ENCODE data around the gene ANKRD66. TPM values are rescaled to one million over a fixed set of nuclear protein-coding genes. Genes with fewer than 3 reads are reported as not detected.

The ANKRD66 gene
- total and polyA plus RNA-seq, 4 donors, result not detected

DNA sequence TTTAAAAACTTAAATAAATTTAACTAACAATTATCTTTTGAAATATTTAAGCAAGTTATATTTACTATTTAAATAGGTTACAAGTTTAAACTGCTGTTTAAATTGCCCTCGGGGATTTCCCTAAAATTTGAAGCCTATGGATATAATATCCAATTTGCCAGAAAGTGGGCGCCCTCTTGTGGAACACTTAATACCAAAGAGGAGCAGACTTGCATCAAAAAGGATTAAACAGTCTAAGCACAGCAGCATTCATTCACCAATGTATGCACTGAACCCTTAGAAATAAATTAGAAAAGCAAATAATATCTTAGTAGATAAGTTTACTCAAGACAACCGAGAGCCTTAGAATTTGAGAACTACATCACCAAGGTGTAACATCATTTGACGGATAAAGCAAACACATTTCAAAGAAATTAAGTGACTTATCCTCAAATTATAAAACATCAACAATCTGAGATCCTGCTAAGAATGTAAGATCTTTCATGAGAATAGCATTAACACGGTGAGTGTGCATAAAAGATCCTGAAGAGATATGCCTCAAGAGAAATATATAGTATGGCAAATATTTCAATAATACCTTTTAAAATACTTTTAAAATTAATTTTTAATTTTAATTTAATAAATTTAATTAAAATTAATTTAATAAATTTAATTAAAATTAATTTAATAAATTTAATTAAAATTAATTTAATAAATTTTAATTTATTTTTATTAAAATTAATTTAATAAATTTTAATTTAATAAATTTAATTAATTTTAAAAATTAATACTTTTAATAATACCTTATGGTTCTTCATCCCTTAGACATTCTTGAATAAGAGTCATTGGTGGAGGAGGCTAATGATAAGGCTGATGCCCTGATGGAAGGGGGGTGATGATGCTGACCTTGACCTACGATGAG, 35.0 kb downstream of the ANKRD66 start:
- DNase-seq (ENCODE audit: low spot score), result no peak
- no peaks in the 10 kb centered on the region for H3K36me3 ChIP-seq (ENCODE audit: control insufficient read depth in 4 of 4, insufficient read depth in 3 of 4, low read depth in 1 of 4, low read length in 3 of 4)
- no peaks in the 10 kb centered on the region for H3K9me3 ChIP-seq (ENCODE audit: control insufficient read depth in 4 of 4, low read length in 3 of 4)
- no peak overlapping the region for H3K4me3 ChIP-seq (ENCODE audit: low read depth in 1 of 3, low read length in 3 of 3)
- no peak overlapping the region for H3K9ac ChIP-seq (ENCODE audit: low read depth in 1 of 2, low read length in 2 of 2)
- no peaks in the 10 kb centered on the region for H3K27me3 ChIP-seq (ENCODE audit: control insufficient read depth in 4 of 4, insufficient read depth in 4 of 4, low read length in 3 of 4)
- 33% methylated on average over 6 of the region's 6 CpGs for WGBS
- no peaks in the 10 kb centered on the region for H3K4me1 ChIP-seq (ENCODE audit: control insufficient read depth in 4 of 4, insufficient read depth in 4 of 4, low read length in 3 of 4)
- peak in 1 of 2 donors; percentile 38 for TF ChIP-seq JUND (IDR thresholded peaks at IDR 0.05)
- no peak for TF ChIP-seq HNF4G (IDR thresholded peaks at IDR 0.05)
- peak; percentile 85 to 87 for TF ChIP-seq RAD21 (IDR thresholded peaks at IDR 0.05)
- TF ChIP-seq, protein P1, sequence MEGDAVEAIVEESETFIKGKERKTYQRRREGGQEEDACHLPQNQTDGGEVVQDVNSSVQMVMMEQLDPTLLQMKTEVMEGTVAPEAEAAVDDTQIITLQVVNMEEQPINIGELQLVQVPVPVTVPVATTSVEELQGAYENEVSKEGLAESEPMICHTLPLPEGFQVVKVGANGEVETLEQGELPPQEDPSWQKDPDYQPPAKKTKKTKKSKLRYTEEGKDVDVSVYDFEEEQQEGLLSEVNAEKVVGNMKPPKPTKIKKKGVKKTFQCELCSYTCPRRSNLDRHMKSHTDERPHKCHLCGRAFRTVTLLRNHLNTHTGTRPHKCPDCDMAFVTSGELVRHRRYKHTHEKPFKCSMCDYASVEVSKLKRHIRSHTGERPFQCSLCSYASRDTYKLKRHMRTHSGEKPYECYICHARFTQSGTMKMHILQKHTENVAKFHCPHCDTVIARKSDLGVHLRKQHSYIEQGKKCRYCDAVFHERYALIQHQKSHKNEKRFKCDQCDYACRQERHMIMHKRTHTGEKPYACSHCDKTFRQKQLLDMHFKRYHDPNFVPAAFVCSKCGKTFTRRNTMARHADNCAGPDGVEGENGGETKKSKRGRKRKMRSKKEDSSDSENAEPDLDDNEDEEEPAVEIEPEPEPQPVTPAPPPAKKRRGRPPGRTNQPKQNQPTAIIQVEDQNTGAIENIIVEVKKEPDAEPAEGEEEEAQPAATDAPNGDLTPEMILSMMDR (IDR thresholded peaks at IDR 0.05; ENCODE audit: low read depth, low read length, missing input control), result peak; percentile 66
- no peak overlapping the region for H3K27ac ChIP-seq (ENCODE audit: low read depth in 1 of 2, low read length in 2 of 2)

DNA sequence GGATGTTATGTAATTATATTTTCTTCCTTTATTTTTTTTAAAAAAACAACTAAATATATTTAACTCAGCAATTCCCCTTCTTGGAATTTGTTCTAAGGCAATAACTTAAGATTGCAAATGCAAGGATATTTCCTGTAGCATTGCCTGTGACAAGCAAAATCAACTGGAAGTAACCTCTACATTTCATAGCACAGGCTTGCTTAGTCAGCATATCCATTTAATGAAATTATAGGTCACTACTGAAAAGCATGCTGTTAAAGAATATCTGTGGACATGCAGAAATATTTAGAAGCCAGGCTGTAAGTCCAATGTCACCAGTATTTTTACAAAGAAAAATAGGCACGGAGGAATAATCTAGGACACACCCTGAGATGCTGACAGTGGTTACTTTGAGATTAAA, 37.8 kb downstream of the ANKRD66 start:
- H3K4me3 ChIP-seq (ENCODE audit: low read depth in 1 of 3, low read length in 3 of 3), result no peak overlapping the region
- no peak for DNase-seq (ENCODE audit: low spot score)
- no peaks in the 10 kb centered on the region for H3K9me3 ChIP-seq (ENCODE audit: control insufficient read depth in 4 of 4, low read length in 3 of 4)
- H3K27ac ChIP-seq (ENCODE audit: low read depth in 1 of 2, low read length in 2 of 2), result no peak overlapping the region
- TF ChIP-seq HNF4G (IDR thresholded peaks at IDR 0.05) (no peak), RAD21 (IDR thresholded peaks at IDR 0.05) (no peak)
- 84% methylated on average over 1 of the region's 1 CpG for WGBS
- no peak overlapping the region for H3K9ac ChIP-seq (ENCODE audit: low read depth in 1 of 2, low read length in 2 of 2)
- no peaks in the 10 kb centered on the region for H3K36me3 ChIP-seq (ENCODE audit: control insufficient read depth in 4 of 4, insufficient read depth in 3 of 4, low read depth in 1 of 4, low read length in 3 of 4)
- H3K27me3 ChIP-seq (ENCODE audit: control insufficient read depth in 4 of 4, insufficient read depth in 4 of 4, low read length in 3 of 4), result no peaks in the 10 kb centered on the region
- no peaks in the 10 kb centered on the region for H3K4me1 ChIP-seq (ENCODE audit: control insufficient read depth in 4 of 4, insufficient read depth in 4 of 4, low read length in 3 of 4)

DNA sequence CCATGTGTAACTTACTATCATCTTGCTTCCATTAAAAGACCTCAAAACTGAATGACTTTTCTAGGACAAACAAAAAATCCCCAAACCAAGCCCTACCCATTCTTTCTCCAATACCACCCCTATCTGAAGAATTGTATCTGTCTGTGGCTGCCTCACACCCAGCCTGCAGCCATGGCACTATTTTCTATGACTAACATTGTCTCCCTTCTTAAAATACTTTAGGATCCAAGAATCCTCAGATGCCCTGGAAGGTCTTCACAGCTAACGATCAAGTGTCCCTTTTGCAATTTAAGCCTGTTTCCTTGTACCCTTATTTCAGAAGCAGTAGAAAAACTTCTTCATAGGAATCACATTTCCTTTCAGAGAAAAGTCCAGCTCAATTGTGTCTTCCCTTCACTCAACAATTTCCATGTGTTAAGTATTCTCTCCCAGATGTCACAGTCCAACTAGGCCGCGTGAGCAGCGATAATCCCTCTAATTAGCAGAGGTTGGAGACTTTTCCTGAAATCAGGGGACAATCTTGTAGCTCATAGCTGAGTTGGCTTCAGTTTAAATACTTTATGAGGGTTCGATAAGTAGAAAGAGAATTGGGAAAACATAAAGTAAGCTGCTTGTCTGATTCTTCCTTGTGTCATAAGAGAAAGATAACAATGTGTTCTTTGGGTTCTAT, 41.3 kb downstream of the ANKRD66 start:
- Histone ChIP-seq H3K4me1 (ENCODE audit: control insufficient read depth in 4 of 4, insufficient read depth in 4 of 4, low read length in 3 of 4) (no peaks in the 10 kb centered on the region), H3K4me3 (ENCODE audit: low read depth in 1 of 3, low read length in 3 of 3) (no peak overlapping the region), H3K27me3 (ENCODE audit: control insufficient read depth in 4 of 4, insufficient read depth in 4 of 4, low read length in 3 of 4) (no peaks in the 10 kb centered on the region), H3K9me3 (ENCODE audit: control insufficient read depth in 4 of 4, low read length in 3 of 4) (no peaks in the 10 kb centered on the region), H3K9ac (ENCODE audit: low read depth in 1 of 2, low read length in 2 of 2) (no peak overlapping the region), H3K27ac (ENCODE audit: low read depth in 1 of 2, low read length in 2 of 2) (no peak overlapping the region), H3K36me3 (ENCODE audit: control insufficient read depth in 4 of 4, insufficient read depth in 3 of 4, low read depth in 1 of 4, low read length in 3 of 4) (no peaks in the 10 kb centered on the region)
- DNase-seq (ENCODE audit: low spot score), result no peak
- WGBS, result 95% methylated on average over 5 of the region's 5 CpGs
- no peak for TF ChIP-seq YY1 (IDR thresholded peaks at IDR 0.05)
- TF ChIP-seq, protein P1 (IDR thresholded peaks at IDR 0.05; ENCODE audit: low read depth, low read length, missing input control), result no peak
- TF ChIP-seq SP1 (IDR thresholded peaks at IDR 0.05), result no peak
